ENCODE results near the gene ADAMTS17. TPM values are rescaled to one million over a fixed set of nuclear protein-coding genes. Genes with fewer than 3 reads are reported as not detected.
"Not testable (repeated sequence)": the region's sequence is repeated elsewhere in the genome, so short reads cannot be mapped to it uniquely, and the experiment has no call there.

Gene ADAMTS17
- total RNA-seq, 1 donor from 2014 or later: not detected

GRCh38 chr15:100339999-100340398 is 1.8 kb downstream of the ADAMTS17 start:
- DNase-seq (ENCODE audit: extremely low read depth, low read depth, low spot score): no peak

DNA sequence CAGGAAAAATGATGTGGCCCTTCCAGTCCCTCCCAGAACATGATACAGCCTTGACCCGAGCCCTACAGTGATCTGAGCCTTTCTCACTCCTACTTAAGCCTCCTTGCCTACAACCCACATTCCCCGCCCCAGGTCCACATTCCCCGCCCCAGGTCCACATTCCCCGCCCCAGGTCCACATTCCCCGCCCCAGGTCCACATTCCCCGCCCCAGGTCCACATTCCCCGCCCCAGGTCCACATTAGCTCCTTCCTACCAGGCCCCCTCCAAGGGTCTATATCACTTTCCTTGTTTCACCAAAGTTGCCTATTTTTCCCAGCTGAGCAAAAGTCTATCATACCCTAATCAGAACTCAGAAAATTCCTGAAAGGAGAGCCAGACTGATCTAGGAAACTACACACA is 2.3 kb downstream of the ADAMTS17 start:
- not testable (repeated sequence) for DNase-seq (ENCODE audit: extremely low read depth, low read depth, low spot score)

GRCh38 chr15:100338971-100339444 is 2.8 kb downstream of the ADAMTS17 start:
- no peak for DNase-seq (ENCODE audit: extremely low read depth, low read depth, low spot score)

DNA sequence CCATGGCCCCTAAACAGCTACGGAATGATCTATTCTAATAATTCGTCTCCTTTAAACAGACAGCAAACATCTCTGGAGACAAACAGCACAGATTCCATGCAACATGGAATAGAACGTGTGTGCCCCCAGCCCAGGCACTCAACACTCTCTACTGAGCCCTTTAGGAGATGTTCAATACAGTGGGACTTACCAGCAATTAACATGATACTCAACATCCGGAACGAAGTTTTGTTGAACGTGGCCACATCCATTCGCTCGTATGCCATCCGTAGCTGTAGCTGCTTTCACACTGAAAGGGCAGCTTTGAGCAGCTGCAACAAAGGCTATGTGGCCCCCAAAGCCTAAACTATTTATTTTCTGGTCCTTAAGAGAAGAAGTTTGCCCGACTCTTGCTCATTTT is 3.5 kb downstream of the ADAMTS17 start:
- DNase-seq (ENCODE audit: extremely low read depth, low read depth, low spot score): no peak

DNA sequence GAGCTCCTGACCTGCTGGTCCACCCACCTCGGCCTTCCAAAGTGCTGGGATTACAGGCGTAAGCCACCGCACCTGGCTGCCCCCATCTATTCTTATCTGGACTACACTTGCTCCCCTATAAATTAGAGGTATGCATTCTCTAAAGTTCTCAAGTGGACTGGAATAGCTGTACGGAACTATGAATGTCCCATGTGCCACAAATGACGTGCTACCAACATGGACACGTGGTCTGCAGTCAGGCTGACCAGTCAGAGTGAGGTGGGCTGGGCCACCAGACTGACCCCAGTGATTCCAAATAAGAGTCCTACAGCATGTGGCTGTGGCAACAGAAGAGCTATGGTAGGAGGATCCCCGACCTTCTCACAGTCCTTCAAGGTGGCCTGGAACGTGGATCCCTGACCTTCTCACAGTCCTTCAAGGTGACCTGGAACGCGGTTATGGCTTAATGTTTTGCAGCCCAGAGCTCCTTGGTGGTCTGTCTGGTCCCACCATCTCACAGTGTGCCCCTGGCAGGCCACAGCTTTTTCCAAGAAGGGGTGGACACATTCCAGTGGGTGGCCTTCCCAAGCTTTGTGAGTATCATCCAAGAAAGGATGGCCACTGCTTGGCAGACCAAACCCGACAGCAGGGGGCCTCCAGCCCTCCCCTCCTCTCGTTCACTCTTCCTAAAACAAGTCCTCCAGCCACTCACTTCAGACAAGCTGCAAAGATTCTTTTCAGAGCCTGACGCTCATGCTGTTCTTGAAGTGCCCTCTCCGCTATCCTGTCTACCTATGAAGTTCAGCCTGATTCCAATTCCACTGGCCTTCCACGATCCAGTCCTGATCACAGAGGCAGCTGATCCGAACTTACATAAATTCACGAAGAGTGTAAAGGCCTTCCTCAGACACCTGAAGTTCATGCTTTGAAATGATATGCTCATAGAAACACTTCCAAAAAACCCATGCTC is 4.4 kb downstream of the ADAMTS17 start:
- no peak for DNase-seq (ENCODE audit: extremely low read depth, low read depth, low spot score)

- DNase-seq (ENCODE audit: extremely low read depth, low read depth, low spot score): no peak
Observed at GRCh38 chr15:100336061-100336460, 5.7 kb downstream of the ADAMTS17 start.

GRCh38 chr15:100335335-100335999 is 6.3 kb downstream of the ADAMTS17 start:
- DNase-seq (ENCODE audit: extremely low read depth, low read depth, low spot score): no peak

GRCh38 chr15:100334905-100335304 is 6.9 kb downstream of the ADAMTS17 start:
- DNase-seq (ENCODE audit: extremely low read depth, low read depth, low spot score): no peak

GRCh38 chr15:100334456-100334855 is 7.3 kb downstream of the ADAMTS17 start:
- DNase-seq (ENCODE audit: extremely low read depth, low read depth, low spot score): no peak

- no peak for DNase-seq (ENCODE audit: extremely low read depth, low read depth, low spot score)
Observed at GRCh38 chr15:100334015-100334414, 7.8 kb downstream of the ADAMTS17 start.

- no peak for DNase-seq (ENCODE audit: extremely low read depth, low read depth, low spot score)
Observed at GRCh38 chr15:100333236-100333635, 8.5 kb downstream of the ADAMTS17 start.

GRCh38 chr15:100332721-100333120 is 9.1 kb downstream of the ADAMTS17 start:
- DNase-seq (ENCODE audit: extremely low read depth, low read depth, low spot score): no peak

DNA sequence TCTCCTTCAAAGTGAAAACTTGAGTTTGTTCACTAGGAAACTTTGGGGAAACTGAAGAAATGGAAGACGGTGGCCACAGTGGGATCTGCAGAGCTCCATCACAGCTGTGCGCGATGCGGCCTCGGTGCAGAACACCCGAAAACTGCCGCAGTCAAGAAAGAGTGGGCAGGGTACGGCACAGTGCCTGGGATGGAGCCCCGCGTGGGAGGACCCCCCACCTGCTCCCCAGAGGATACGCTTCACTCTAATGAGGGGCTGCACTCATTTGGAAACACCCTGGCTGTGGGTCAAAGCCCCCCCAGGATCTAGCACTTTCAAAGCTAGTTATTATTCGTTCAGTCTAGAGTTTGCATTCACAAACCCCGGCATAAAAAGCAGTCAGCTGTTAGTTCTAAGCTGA is 9.5 kb downstream of the ADAMTS17 start:
- DNase-seq (ENCODE audit: extremely low read depth, low read depth, low spot score): no peak

DNA sequence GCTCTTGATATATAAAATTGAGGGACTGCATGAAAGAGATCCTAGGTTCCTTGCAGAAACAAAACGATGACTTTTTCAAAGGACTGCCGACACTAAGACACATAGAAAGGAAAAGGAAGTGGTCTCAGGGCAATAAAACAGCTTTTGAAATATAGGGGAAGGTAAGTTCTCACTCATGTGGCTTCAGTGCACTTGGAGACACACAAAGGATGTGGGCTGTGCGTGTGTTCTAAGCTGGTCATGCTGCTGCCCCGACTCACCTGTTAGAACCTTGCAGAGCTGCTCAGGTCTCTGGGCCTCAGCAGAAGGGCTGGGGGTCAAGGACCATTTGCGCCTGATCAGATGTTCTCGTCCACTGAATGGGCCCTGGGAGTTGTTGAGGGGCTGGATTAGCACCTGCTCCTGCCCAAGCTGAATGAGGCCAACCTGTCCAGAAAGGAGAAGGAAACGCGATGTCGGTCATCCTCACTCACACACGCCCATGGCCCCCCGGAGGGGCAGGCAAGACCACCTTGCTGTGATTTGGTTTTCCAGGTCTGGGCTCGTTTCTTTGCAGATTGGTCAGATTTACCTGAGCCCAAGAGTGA is 11.1 kb downstream of the ADAMTS17 start:
- DNase-seq (ENCODE audit: extremely low read depth, low read depth, low spot score): no peak

GRCh38 chr15:100330221-100330620 is 11.6 kb downstream of the ADAMTS17 start:
- DNase-seq (ENCODE audit: extremely low read depth, low read depth, low spot score): no peak

- no peak for DNase-seq (ENCODE audit: extremely low read depth, low read depth, low spot score)
Observed at GRCh38 chr15:100328796-100329195, 13.0 kb downstream of the ADAMTS17 start.

GRCh38 chr15:100318880-100319279 is 22.9 kb downstream of the ADAMTS17 start:
- no peak for DNase-seq (ENCODE audit: extremely low read depth, low read depth, low spot score)

GRCh38 chr15:100314809-100315400 is 26.9 kb downstream of the ADAMTS17 start:
- no peak for DNase-seq (ENCODE audit: extremely low read depth, low read depth, low spot score)

DNA sequence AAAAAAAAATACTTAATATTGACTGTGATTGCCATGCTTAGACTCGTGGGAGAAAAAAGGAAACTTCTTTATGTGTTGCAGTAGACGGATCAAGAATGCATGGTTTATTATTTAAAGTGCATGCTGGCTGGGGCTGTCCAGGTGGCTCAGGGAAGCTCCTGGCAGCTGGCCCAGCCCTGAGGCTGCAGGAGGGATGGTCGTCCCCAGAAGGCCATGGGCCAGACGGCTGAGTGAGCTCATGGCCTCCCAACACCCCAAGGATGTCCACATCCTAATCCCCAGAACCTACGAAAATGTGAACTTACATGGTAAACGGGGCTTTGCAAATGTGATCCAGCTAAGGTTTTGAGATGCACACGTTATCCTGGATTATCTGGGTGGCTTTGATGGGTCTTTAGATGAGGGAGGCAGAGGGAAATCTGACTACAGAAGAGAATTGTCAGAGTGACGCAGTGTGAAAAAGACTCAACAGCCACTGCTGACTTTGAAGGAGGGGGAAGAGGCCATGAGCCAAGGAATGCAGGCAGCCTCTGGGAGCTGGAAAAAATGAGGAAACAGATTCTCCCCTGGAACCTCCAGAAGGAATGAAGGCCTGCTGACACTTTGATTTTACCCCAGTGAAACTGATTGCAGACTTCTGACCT is 29.8 kb downstream of the ADAMTS17 start:
- no peak for DNase-seq (ENCODE audit: extremely low read depth, low read depth, low spot score)

DNA sequence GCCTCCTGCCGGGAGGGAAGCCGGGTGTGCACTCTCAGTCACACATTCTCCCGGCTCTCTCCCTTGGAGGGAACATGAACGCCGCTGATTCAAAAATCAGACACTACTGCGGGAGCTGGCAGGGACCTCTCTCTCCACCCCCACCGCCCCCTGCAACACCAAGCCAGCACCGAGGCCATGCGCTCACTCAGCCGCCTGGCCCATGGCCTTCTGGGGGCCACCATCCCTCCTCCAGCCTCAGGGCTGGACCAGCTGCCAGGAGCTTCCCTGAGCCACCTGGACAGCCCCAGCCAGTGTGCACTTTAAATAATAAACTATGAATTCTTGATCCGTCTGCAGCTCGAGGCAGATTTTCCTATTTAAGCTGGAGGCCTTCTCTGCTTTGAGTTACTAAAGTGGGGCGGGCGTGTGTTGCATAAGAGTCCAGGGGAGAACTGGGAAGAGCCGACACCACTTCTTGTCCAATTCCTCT is 30.6 kb downstream of the ADAMTS17 start:
- DNase-seq (ENCODE audit: extremely low read depth, low read depth, low spot score): no peak
